Peyer's patch (tissue), 4 donors: ENCODE results near the gene OR51B2. TPM values are rescaled to one million over a fixed set of nuclear protein-coding genes. Genes with fewer than 3 reads are reported as not detected.
"Not testable (repeated sequence)": the region's sequence is repeated elsewhere in the genome, so short reads cannot be mapped to it uniquely, and the experiment has no call there.

Experiments used
- DNase-seq, 3 donors: peaks; one replicate each; pipeline ENCODE4 v3.0.0-alpha.2; 2017 to 2019
- H3K27ac ChIP-seq, 4 donors: fragments of 200-600 bp; sonication (generic); one replicate each; pipeline ENCODE4 v1.5.1; 2016 to 2019
- H3K27me3 ChIP-seq, 2 donors: fragments of 200-600 bp; sonication (generic); one replicate each; pipeline ENCODE4 v1.5.1; 2019
- H3K36me3 ChIP-seq, 3 donors: fragments of 200-600 bp; sonication (generic); one replicate each; pipeline ENCODE4 v1.5.1; 2016 to 2019
- H3K4me1 ChIP-seq, 4 donors: fragments of 200-600 bp; sonication (generic); one replicate each; pipeline ENCODE4 v1.5.1; 2016 to 2019
- H3K4me3 ChIP-seq, 4 donors: fragments of 200-600 bp; sonication (generic); 1 replicate in 3 of 4; 2 replicates in 1 of 4; pipeline ENCODE4 v1.5.1; 2016 to 2019; ENCODE audit warnings: mild to moderate bottlenecking in 1 of 4
- H3K9me3 ChIP-seq, 4 donors: fragments of 200-600 bp; sonication (generic); one replicate each; pipeline ENCODE4 v1.5.1; 2016 to 2019; ENCODE audit warnings: mild to moderate bottlenecking in 1 of 4
- CTCF ChIP-seq, 6 experiments: fragments of 450-650 bp in 4 of 6; fragments of 200-600 bp in 2 of 6; sonication (generic) in 1 of 6; IDR thresholded peaks; one replicate each; pipeline ENCODE4 v1.5.1; 2017 to 2019; ENCODE audit warnings: antibody characterized with exemption in 6 of 6, mild to moderate bottlenecking in 3 of 6, moderate library complexity in 1 of 6
- POLR2A ChIP-seq, 2 donors: fragments of 450-650 bp; IDR thresholded peaks; one replicate each; pipeline ENCODE4 v1.5.1; 2017; ENCODE audit warnings: antibody characterized with exemption in 2 of 2, mild to moderate bottlenecking in 2 of 2, moderate library complexity in 2 of 2
- total RNA-seq, 4 donors: library from RNA; depleted of rRNA; stranded (reverse); fragments of >200 nt; gene quantifications; one replicate each; pipeline ENCODE4 v1.1.0, GENCODE V29; 2016

Gene OR51B2
- total RNA-seq, 4 donors from 2014 or later: not detected

- H3K9me3 ChIP-seq: no peaks in the 10 kb centered on the region
- no peaks in the 10 kb centered on the region for H3K36me3 ChIP-seq
- no peak overlapping the region for H3K27ac ChIP-seq
- H3K4me1 ChIP-seq: no peaks in the 10 kb centered on the region
- TF ChIP-seq CTCF (IDR thresholded peaks at IDR 0.05) (no peak), POLR2A (IDR thresholded peaks at IDR 0.05) (no peak)
- H3K4me3 ChIP-seq: no peak overlapping the region
- no peaks in the 10 kb centered on the region for H3K27me3 ChIP-seq
- no peak for DNase-seq
Observed at GRCh38 chr11:5335170-5335569, 11.1 kb upstream of the OR51B2 start.

- Histone ChIP-seq H3K4me3 (no peak overlapping the region), H3K27ac (no peak overlapping the region), H3K27me3 (no peaks in the 10 kb centered on the region), H3K4me1 (no peaks in the 10 kb centered on the region), H3K36me3 (no peaks in the 10 kb centered on the region), H3K9me3 (no peaks in the 10 kb centered on the region)
- DNase-seq: no peak
- TF ChIP-seq POLR2A (IDR thresholded peaks at IDR 0.05): no peak
- no peak for TF ChIP-seq CTCF (IDR thresholded peaks at IDR 0.05)
Observed at GRCh38 chr11:5317292-5317691, 6.8 kb downstream of the OR51B2 start.

GRCh38 chr11:5313326-5314023 lies 10.6 kb downstream of the OR51B2 start:
- not testable (repeated sequence) for H3K4me1 ChIP-seq, DNase-seq, H3K27me3 ChIP-seq, H3K27ac ChIP-seq, H3K9me3 ChIP-seq, H3K4me3 ChIP-seq, H3K36me3 ChIP-seq

GRCh38 chr11:5310423-5310822 lies 13.7 kb downstream of the OR51B2 start:
- TF ChIP-seq POLR2A (IDR thresholded peaks at IDR 0.05) (no peak), CTCF (IDR thresholded peaks at IDR 0.05) (no peak)

GRCh38 chr11:5307256-5308019 lies 16.7 kb downstream of the OR51B2 start:
- no peaks in the 10 kb centered on the region for H3K9me3 ChIP-seq
- no peaks in the 10 kb centered on the region for H3K36me3 ChIP-seq
- no peaks in the 10 kb centered on the region for H3K27me3 ChIP-seq
- no peak for DNase-seq
- no peak overlapping the region for H3K4me3 ChIP-seq
- TF ChIP-seq POLR2A (IDR thresholded peaks at IDR 0.05) (no peak), CTCF (IDR thresholded peaks at IDR 0.05) (no peak)
- no peak overlapping the region for H3K27ac ChIP-seq
- H3K4me1 ChIP-seq: no peaks in the 10 kb centered on the region

More at GRCh38 chr11:5310423-5310822, 13.7 kb downstream of the OR51B2 start:
- H3K27me3 ChIP-seq: no peaks in the 10 kb centered on the region
- H3K36me3 ChIP-seq: no peaks in the 10 kb centered on the region
- DNase-seq: no peak
- no peaks in the 10 kb centered on the region for H3K9me3 ChIP-seq
- H3K4me3 ChIP-seq: no peak overlapping the region
- H3K27ac ChIP-seq: no peak overlapping the region
- no peaks in the 10 kb centered on the region for H3K4me1 ChIP-seq

- no peaks in the 10 kb centered on the region for H3K4me1 ChIP-seq
- no peak overlapping the region for H3K4me3 ChIP-seq
- no peaks in the 10 kb centered on the region for H3K36me3 ChIP-seq
- H3K27ac ChIP-seq: no peak overlapping the region
- no peak for TF ChIP-seq CTCF (IDR thresholded peaks at IDR 0.05)
- no peak for TF ChIP-seq POLR2A (IDR thresholded peaks at IDR 0.05)
- no peaks in the 10 kb centered on the region for H3K27me3 ChIP-seq
- no peaks in the 10 kb centered on the region for H3K9me3 ChIP-seq
- DNase-seq: no peak
Observed at GRCh38 chr11:5304046-5304445, 20.1 kb downstream of the OR51B2 start.
